HEK293 (cell line): ENCODE measurements around the gene RAB20.
"Not testable (repeated sequence)": the region's sequence is repeated elsewhere in the genome, so short reads cannot be mapped to it uniquely, and the experiment has no call there.

ENCODE experiments used
- CTCF ChIA-PET: fragments of 350-600 bp; formaldehyde crosslinking; extraction: SDS; loops from one replicate; lab custom pipeline; 2021; ENCODE audit warnings: antibody characterized with exemption; lab: Yijun Ruan, JAX
- POLR2A ChIA-PET: fragments of 300-600 bp; formaldehyde crosslinking; extraction: SDS; loops from one replicate; lab custom pipeline; 2020; ENCODE audit warnings: antibody characterized with exemption, inconsistent platforms; lab: Yijun Ruan, JAX
- H3K27ac ChIP-seq: fragments of 200-500 bp; sonication (Bioruptor generic); 2 replicates; pipeline ENCODE4 v1.5.1; 2014; ENCODE audit warnings: low read depth, low read length, control low read depth, inconsistent platforms; ENCODE audit errors: extremely low read depth
- H3K36me3 ChIP-seq, 2 experiments: fragments of 200-500 bp in 1 of 2; sonication (Bioruptor generic) in 1 of 2; 1 replicate in 1 of 2; 2 replicates in 1 of 2; pipeline ENCODE4 v1.5.1; 2014 to 2017; ENCODE audit warnings: inconsistent platforms in 2 of 2, low read length in 2 of 2; ENCODE audit not compliant: control insufficient read depth in 2 of 2, insufficient read depth in 1 of 2
- H3K4me1 ChIP-seq: fragments of 200-500 bp; sonication (Bioruptor generic); 2 replicates; pipeline ENCODE4 v1.5.1; 2014; ENCODE audit warnings: mild to moderate bottlenecking, low read length, inconsistent platforms; ENCODE audit not compliant: control insufficient read depth, insufficient read depth
- H3K4me3 ChIP-seq: 2 replicates; pipeline ENCODE4 v1.5.1; 2011; ENCODE audit warnings: low read depth, mild to moderate bottlenecking, control low read depth, low read length, moderate library complexity
- H3K9me3 ChIP-seq: fragments of 200-500 bp; sonication (Bioruptor generic); 2 replicates; pipeline ENCODE4 v1.5.1; 2014; ENCODE audit warnings: low read depth, low read length, inconsistent platforms; ENCODE audit not compliant: control insufficient read depth, insufficient read depth
- KLF16 ChIP-seq: fragments of 450-650 bp; formaldehyde crosslinking; IDR thresholded peaks from 2 replicates; pipeline ENCODE4 v1.5.1; 2017; ENCODE audit warnings: missing biosample characterization, missing genetic modification characterization
- PRDM2 ChIP-seq: fragments of 450-650 bp; formaldehyde crosslinking; IDR thresholded peaks from 2 replicates; pipeline ENCODE4 v1.5.1; 2016; ENCODE audit warnings: missing biosample characterization, missing genetic modification characterization, borderline replicate concordance
- PRDM6 ChIP-seq: fragments of 450-650 bp; formaldehyde crosslinking; IDR thresholded peaks from 2 replicates; pipeline ENCODE4 v1.5.1; 2017; ENCODE audit warnings: missing biosample characterization, missing genetic modification characterization
- ZEB2 ChIP-seq: fragments of 450-650 bp; formaldehyde crosslinking; IDR thresholded peaks from 2 replicates; pipeline ENCODE4 v1.5.1; 2016; ENCODE audit warnings: missing biosample characterization, missing genetic modification characterization
- ZNF133 ChIP-seq: fragments of 450-650 bp; formaldehyde crosslinking; IDR thresholded peaks from 2 replicates; pipeline ENCODE4 v1.5.1; 2016; ENCODE audit warnings: missing biosample characterization, missing genetic modification characterization
- ZNF274 ChIP-seq, 2 experiments: fragments of 200-500 bp in 1 of 2; fragments of 450-650 bp in 1 of 2; sonication (Bioruptor generic) in 1 of 2; formaldehyde crosslinking in 1 of 2; IDR thresholded peaks; 2 replicates each; pipeline versions ENCODE4 v1.5.1 to v1.6.1; 2014 to 2016; ENCODE audit warnings: borderline replicate concordance in 1 of 2, inconsistent platforms in 1 of 2, low read length in 1 of 2, missing biosample characterization in 1 of 2, missing genetic modification characterization in 1 of 2
- ZNF324 ChIP-seq: fragments of 450-650 bp; formaldehyde crosslinking; IDR thresholded peaks from 2 replicates; pipeline ENCODE4 v1.5.1; 2016; ENCODE audit warnings: missing biosample characterization, missing genetic modification characterization
- ZNF398 ChIP-seq: fragments of 450-650 bp; formaldehyde crosslinking; IDR thresholded peaks from 2 replicates; pipeline ENCODE4 v1.5.1; 2017; ENCODE audit warnings: missing biosample characterization, missing genetic modification characterization
- ZNF48 ChIP-seq: fragments of 450-650 bp; formaldehyde crosslinking; IDR thresholded peaks from 2 replicates; pipeline ENCODE4 v1.5.1; 2016; ENCODE audit warnings: missing biosample characterization, missing genetic modification characterization
- ZNF488 ChIP-seq: fragments of 450-650 bp; formaldehyde crosslinking; IDR thresholded peaks from 2 replicates; pipeline ENCODE4 v1.5.1; 2016; ENCODE audit warnings: missing biosample characterization, missing genetic modification characterization
- ZNF548 ChIP-seq: fragments of 450-650 bp; formaldehyde crosslinking; IDR thresholded peaks from 2 replicates; pipeline ENCODE4 v1.5.1; 2016; ENCODE audit warnings: missing biosample characterization, missing genetic modification characterization

The RAB20 gene

GRCh38 chr13:110571896-110572777 lies 10.6 kb upstream of the RAB20 start:
- H3K36me3 ChIP-seq, result no peaks in the 10 kb centered on the region
- no peak overlapping the region for H3K27ac ChIP-seq
- CTCF ChIA-PET, result no interaction called here
- no peak for TF ChIP-seq ZNF274 (IDR thresholded peaks at IDR 0.05; ENCODE audit: low read length)
- no peak for TF ChIP-seq ZNF274 (tag by site-specific recombination; IDR thresholded peaks at IDR 0.05; ENCODE audit: borderline replicate concordance)
- no peak for TF ChIP-seq ZNF48 (tag by site-specific recombination)
- TF ChIP-seq, all 188 proteins: peak for 0
- Histone ChIP-seq H3K9me3 (no peaks in the 10 kb centered on the region), H3K4me1 (no peaks in the 10 kb centered on the region), H3K4me3 (no peak overlapping the region)
- POLR2A ChIA-PET, result no interaction called here

GRCh38 chr13:110570886-110571285 lies 9.4 kb upstream of the RAB20 start:
- H3K36me3 ChIP-seq, result no peaks in the 10 kb centered on the region
- H3K9me3 ChIP-seq, result no peaks in the 10 kb centered on the region
- ChIA-PET CTCF (no interaction called here), POLR2A (no interaction called here)
- no peak overlapping the region for H3K4me3 ChIP-seq
- H3K4me1 ChIP-seq, result no peaks in the 10 kb centered on the region
- TF ChIP-seq ZNF133 (tag by site-specific recombination), result no peak
- no peak overlapping the region for H3K27ac ChIP-seq

- not testable (repeated sequence) for H3K4me1 ChIP-seq, H3K27ac ChIP-seq, H3K9me3 ChIP-seq, H3K36me3 ChIP-seq, H3K4me3 ChIP-seq
- POLR2A ChIA-PET, result interaction anchor here (0.6 to 0.7 kb wide), 2 partner anchors 338 to 377 kb away, joined by 3 read pairs; no protein-coding TSS in a partner anchor
- CTCF ChIA-PET, result interaction anchor here (0.6 kb wide), 1 partner anchor 91 kb away, joined by 3 read pairs; no protein-coding TSS in a partner anchor
These were observed 8.4 kb upstream of the RAB20 start for GRCh38 chr13:110569962-110570361.

- TF ChIP-seq ZNF324 (tag by site-specific recombination), result no peak
- TF ChIP-seq ZNF548 (tag by site-specific recombination), result peak; percentile 76
These were observed 7.1 kb upstream of the RAB20 start for GRCh38 chr13:110568612-110569011.

GRCh38 chr13:110566171-110566570 lies 4.6 kb upstream of the RAB20 start:
- H3K27ac ChIP-seq, result no peak overlapping the region
- TF ChIP-seq ZNF398 (tag by site-specific recombination), result no peak
- no peak for TF ChIP-seq PRDM6 (tag by site-specific recombination)
- TF ChIP-seq ZEB2 (tag by site-specific recombination), result no peak
- no peak for TF ChIP-seq KLF16 (tag by site-specific recombination)
- no peak for TF ChIP-seq PRDM2 (tag by site-specific recombination)
- TF ChIP-seq ZNF488 (tag by site-specific recombination), result no peak

More at GRCh38 chr13:110568612-110569011, 7.1 kb upstream of the RAB20 start:
- H3K27ac ChIP-seq, result no peak overlapping the region
- peaks cover 2% of the 10 kb centered on the region; the same call in 1 of the 2 replicates for H3K4me1 ChIP-seq
- ChIA-PET CTCF (no interaction called here), POLR2A (no interaction called here)
- H3K4me3 ChIP-seq, result no peak overlapping the region
- no peaks in the 10 kb centered on the region for H3K9me3 ChIP-seq
- H3K36me3 ChIP-seq, result no peaks in the 10 kb centered on the region

More at GRCh38 chr13:110566171-110566570, 4.6 kb upstream of the RAB20 start:
- CTCF ChIA-PET, result interaction anchor here (0.6 kb wide), 1 partner anchor 110 kb away, joined by 3 read pairs; no protein-coding TSS in a partner anchor
- Histone ChIP-seq H3K9me3 (no peaks in the 10 kb centered on the region), H3K4me1 (peaks cover 2% of the 10 kb centered on the region; the same call in 1 of the 2 replicates), H3K36me3 (no peaks in the 10 kb centered on the region), H3K4me3 (no peak overlapping the region)
- POLR2A ChIA-PET, result no interaction called here
